Measurements from ENCODE around the gene TTC39A.
A peak's percentile ranks its signal among the peaks of the same experiment; 100 is the strongest.

DNA sequence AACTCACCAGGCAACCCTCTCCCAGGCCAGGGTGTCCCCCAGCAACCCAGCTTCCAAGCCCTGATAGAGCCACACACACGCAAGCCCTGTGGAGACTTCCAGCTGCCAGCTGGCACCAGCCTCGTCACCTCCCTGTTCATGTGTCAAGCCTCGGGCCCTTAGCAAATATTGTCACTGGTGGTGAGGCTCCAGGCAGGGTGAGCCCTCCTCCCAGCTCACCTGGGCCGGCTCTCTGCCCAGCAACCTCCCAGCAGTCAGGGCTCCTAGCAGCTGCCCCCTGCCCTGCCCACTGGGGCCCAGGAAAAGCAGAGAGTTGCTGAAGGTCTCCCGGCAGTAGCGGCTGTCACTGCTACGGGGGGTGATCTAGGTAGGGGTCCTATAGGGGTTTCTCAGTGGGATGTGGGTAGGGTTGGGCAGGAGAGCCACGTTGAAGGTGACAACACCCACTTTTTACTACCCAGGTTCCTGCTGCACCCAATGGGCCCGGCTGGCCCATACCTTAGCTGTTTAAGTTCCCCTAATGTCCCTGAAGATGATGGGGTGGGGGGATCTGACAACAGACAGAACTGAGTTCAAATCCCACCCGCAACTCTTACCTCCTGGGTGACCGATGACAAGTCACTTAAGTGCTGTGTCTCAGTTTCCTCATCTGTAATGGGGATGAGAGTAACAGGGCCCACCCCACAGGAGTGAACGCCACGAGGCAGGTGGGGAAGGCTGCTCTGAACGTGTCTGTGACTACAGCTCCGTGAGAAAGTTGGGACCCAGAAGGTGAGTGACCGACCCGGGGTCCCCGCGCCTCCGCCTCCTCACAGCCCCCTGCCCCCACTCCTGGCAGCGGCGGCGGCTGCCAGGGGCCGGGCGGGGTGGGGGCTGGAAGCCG, 678 bp downstream of the TTC39A start:
- TF ChIP-seq, protein P1, sequence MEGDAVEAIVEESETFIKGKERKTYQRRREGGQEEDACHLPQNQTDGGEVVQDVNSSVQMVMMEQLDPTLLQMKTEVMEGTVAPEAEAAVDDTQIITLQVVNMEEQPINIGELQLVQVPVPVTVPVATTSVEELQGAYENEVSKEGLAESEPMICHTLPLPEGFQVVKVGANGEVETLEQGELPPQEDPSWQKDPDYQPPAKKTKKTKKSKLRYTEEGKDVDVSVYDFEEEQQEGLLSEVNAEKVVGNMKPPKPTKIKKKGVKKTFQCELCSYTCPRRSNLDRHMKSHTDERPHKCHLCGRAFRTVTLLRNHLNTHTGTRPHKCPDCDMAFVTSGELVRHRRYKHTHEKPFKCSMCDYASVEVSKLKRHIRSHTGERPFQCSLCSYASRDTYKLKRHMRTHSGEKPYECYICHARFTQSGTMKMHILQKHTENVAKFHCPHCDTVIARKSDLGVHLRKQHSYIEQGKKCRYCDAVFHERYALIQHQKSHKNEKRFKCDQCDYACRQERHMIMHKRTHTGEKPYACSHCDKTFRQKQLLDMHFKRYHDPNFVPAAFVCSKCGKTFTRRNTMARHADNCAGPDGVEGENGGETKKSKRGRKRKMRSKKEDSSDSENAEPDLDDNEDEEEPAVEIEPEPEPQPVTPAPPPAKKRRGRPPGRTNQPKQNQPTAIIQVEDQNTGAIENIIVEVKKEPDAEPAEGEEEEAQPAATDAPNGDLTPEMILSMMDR (IDR thresholded peaks at IDR 0.05), result no peak
- TF ChIP-seq POLR2A (IDR thresholded peaks at IDR 0.05), result peak in 1 of 2 donors; percentile 23
